Mucosa of stomach (tissue), 1 donor: ENCODE data around the gene DTD1.

Experiments used
- H3K27me3 ChIP-seq: one replicate; pipeline ENCODE4 v1.7.0; 2013; ENCODE audit warnings: mild to moderate bottlenecking, low read length; ENCODE audit not compliant: control insufficient read depth, insufficient read depth
- H3K36me3 ChIP-seq: one replicate; pipeline ENCODE4 v1.7.0; 2013; ENCODE audit warnings: low read length; ENCODE audit not compliant: control insufficient read depth, insufficient read depth
- H3K4me1 ChIP-seq: one replicate; pipeline ENCODE4 v1.7.0; 2013; ENCODE audit warnings: mild to moderate bottlenecking, low read length; ENCODE audit not compliant: control insufficient read depth, insufficient read depth
- H3K4me3 ChIP-seq: one replicate; pipeline ENCODE4 v1.7.0; 2013; ENCODE audit warnings: low read length
- H3K9ac ChIP-seq: one replicate; pipeline ENCODE4 v1.7.0; 2013; ENCODE audit warnings: mild to moderate bottlenecking, low read length, moderate library complexity
- H3K9me3 ChIP-seq: one replicate; pipeline ENCODE4 v1.7.0; 2013; ENCODE audit warnings: mild to moderate bottlenecking, low read length, moderate library complexity; ENCODE audit not compliant: control insufficient read depth
- donor health status: Pancreatic carcinoma.

DTD1 gene

GRCh38 chr20:18587665-18588573 lies at the start of gene DTD1:
TSS of gene DTD1 (plus strand) at chr20:18588054. CDS start at chr20:18588073, 19 bp downstream.
- no peaks in the 10 kb centered on the region for H3K4me1 ChIP-seq
- H3K27me3 ChIP-seq = no peaks in the 10 kb centered on the region
- no peaks in the 10 kb centered on the region for H3K9me3 ChIP-seq
- peak within 1 kb of the TSS; percentile 64 for H3K4me3 ChIP-seq
- peak within 1 kb of the TSS; percentile 76 for H3K9ac ChIP-seq
- H3K36me3 ChIP-seq = no peaks in the 10 kb centered on the region

GRCh38 chr20:18541741-18542140 lies 46.1 kb upstream of the DTD1 start:
- peaks cover 8% of the 10 kb centered on the region for H3K36me3 ChIP-seq
- H3K9ac ChIP-seq = no peak overlapping the region
- no peak overlapping the region for H3K4me3 ChIP-seq
- peaks cover 10% of the 10 kb centered on the region for H3K4me1 ChIP-seq
- no peaks in the 10 kb centered on the region for H3K27me3 ChIP-seq
- no peaks in the 10 kb centered on the region for H3K9me3 ChIP-seq

- Histone ChIP-seq H3K9me3 (no peaks in the 10 kb centered on the region), H3K4me1 (peaks cover 10% of the 10 kb centered on the region), H3K27me3 (no peaks in the 10 kb centered on the region), H3K9ac (peak overlapping the region; percentile 19), H3K4me3 (no peak overlapping the region), H3K36me3 (peaks cover 8% of the 10 kb centered on the region)
These were observed 44.6 kb upstream of the DTD1 start for GRCh38 chr20:18543216-18543615.

GRCh38 chr20:18543932-18544331 lies 43.9 kb upstream of the DTD1 start:
- Histone ChIP-seq H3K36me3 (peaks cover 8% of the 10 kb centered on the region), H3K9me3 (no peaks in the 10 kb centered on the region)

GRCh38 chr20:18545566-18545965 lies 42.3 kb upstream of the DTD1 start:
- Histone ChIP-seq H3K36me3 (peaks cover 8% of the 10 kb centered on the region), H3K27me3 (no peaks in the 10 kb centered on the region), H3K4me3 (no peak overlapping the region), H3K9me3 (no peaks in the 10 kb centered on the region), H3K4me1 (peaks cover 10% of the 10 kb centered on the region), H3K9ac (no peak overlapping the region)

More at GRCh38 chr20:18543932-18544331, 43.9 kb upstream of the DTD1 start:
- H3K4me3 ChIP-seq = no peak overlapping the region
- no peaks in the 10 kb centered on the region for H3K27me3 ChIP-seq
- peak overlapping the region; percentile 19 for H3K9ac ChIP-seq
- H3K4me1 ChIP-seq = peaks cover 10% of the 10 kb centered on the region

- Histone ChIP-seq H3K9me3 (no peaks in the 10 kb centered on the region), H3K9ac (no peak overlapping the region), H3K27me3 (no peaks in the 10 kb centered on the region), H3K36me3 (peaks cover 4% of the 10 kb centered on the region), H3K4me1 (peaks cover 9% of the 10 kb centered on the region), H3K4me3 (no peak overlapping the region)
These were observed 39.4 kb upstream of the DTD1 start for GRCh38 chr20:18548465-18548864.

GRCh38 chr20:18553746-18554145 lies 34.1 kb upstream of the DTD1 start:
- Histone ChIP-seq H3K4me3 (no peak overlapping the region), H3K27me3 (no peaks in the 10 kb centered on the region), H3K4me1 (no peaks in the 10 kb centered on the region), H3K9me3 (no peaks in the 10 kb centered on the region), H3K36me3 (no peaks in the 10 kb centered on the region), H3K9ac (no peak overlapping the region)

GRCh38 chr20:18566892-18567738 lies 20.7 kb upstream of the DTD1 start, which contains the start of gene SMIM26:
TSS of gene SMIM26 (plus strand) at chr20:18567432. CDS start at chr20:18567479, 47 bp downstream.
- Histone ChIP-seq H3K4me3 (peak within 1 kb of the TSS; percentile 66), H3K4me1 (no peaks in the 10 kb centered on the region), H3K9ac (peak within 1 kb of the TSS; percentile 74), H3K36me3 (no peaks in the 10 kb centered on the region), H3K9me3 (no peaks in the 10 kb centered on the region), H3K27me3 (no peaks in the 10 kb centered on the region)

- Histone ChIP-seq H3K36me3 (no peaks in the 10 kb centered on the region), H3K9me3 (no peaks in the 10 kb centered on the region), H3K9ac (peak overlapping the region; percentile 74), H3K27me3 (no peaks in the 10 kb centered on the region), H3K4me3 (peak overlapping the region; percentile 66), H3K4me1 (no peaks in the 10 kb centered on the region)
These were observed 20.1 kb upstream of the DTD1 start for GRCh38 chr20:18567739-18568091.

GRCh38 chr20:18571009-18571408 lies 16.8 kb upstream of the DTD1 start:
- Histone ChIP-seq H3K9me3 (no peaks in the 10 kb centered on the region), H3K9ac (no peak overlapping the region), H3K4me1 (no peaks in the 10 kb centered on the region), H3K36me3 (no peaks in the 10 kb centered on the region), H3K27me3 (no peaks in the 10 kb centered on the region), H3K4me3 (no peak overlapping the region)

GRCh38 chr20:18571578-18571977 lies 16.3 kb upstream of the DTD1 start:
- Histone ChIP-seq H3K9ac (no peak overlapping the region), H3K9me3 (no peaks in the 10 kb centered on the region), H3K36me3 (no peaks in the 10 kb centered on the region)

GRCh38 chr20:18577942-18578341 lies 9.9 kb upstream of the DTD1 start:
- no peak overlapping the region for H3K9ac ChIP-seq
- H3K9me3 ChIP-seq = no peaks in the 10 kb centered on the region
- H3K36me3 ChIP-seq = no peaks in the 10 kb centered on the region
- H3K4me1 ChIP-seq = no peaks in the 10 kb centered on the region
- no peak overlapping the region for H3K4me3 ChIP-seq
- no peaks in the 10 kb centered on the region for H3K27me3 ChIP-seq

More at GRCh38 chr20:18571578-18571977, 16.3 kb upstream of the DTD1 start:
- Histone ChIP-seq H3K4me3 (no peak overlapping the region), H3K27me3 (no peaks in the 10 kb centered on the region), H3K4me1 (no peaks in the 10 kb centered on the region)
